HG03432 (cell line): Measurements from ENCODE around the gene CCDC137.
"Not testable (repeated sequence)": the region's sequence is repeated elsewhere in the genome, so short reads cannot be mapped to it uniquely, and the experiment has no call there.

ENCODE experiments used
- ATAC-seq: cut with Tn5 transposase; IDR thresholded peaks from one replicate; pipeline ENCODE4 v1.9.1; 2021; ENCODE audit warnings: mild to moderate bottlenecking, moderate library complexity; ENCODE audit not compliant: unreplicated experiment

Gene CCDC137

GRCh38 chr17:81650951-81651350 is 15.6 kb upstream of the CCDC137 start:
- ATAC-seq = no peak

GRCh38 chr17:81651692-81652091 is 14.8 kb upstream of the CCDC137 start:
- ATAC-seq = no peak

- no peak for ATAC-seq
Measured at GRCh38 chr17:81652906-81653771, 13.4 kb upstream of the CCDC137 start.

GRCh38 chr17:81655378-81656117 is 11.0 kb upstream of the CCDC137 start:
- ATAC-seq = no peak

GRCh38 chr17:81656118-81656743 is 10.3 kb upstream of the CCDC137 start, which contains the start of gene PDE6G:
Gene PDE6G (minus strand): TSS chr17:81656542. CDS start chr17:81653305, 3,237 bp downstream.
- no peak for ATAC-seq

- ATAC-seq = no peak
Measured at GRCh38 chr17:81656835-81657234, 9.7 kb upstream of the CCDC137 start.

GRCh38 chr17:81659038-81659437 is 7.5 kb upstream of the CCDC137 start:
- no peak for ATAC-seq

GRCh38 chr17:81660441-81660840 is 6.1 kb upstream of the CCDC137 start:
- ATAC-seq = no peak

GRCh38 chr17:81662002-81662401 is 4.5 kb upstream of the CCDC137 start:
- ATAC-seq = no peak

- ATAC-seq = no peak
Measured at GRCh38 chr17:81664051-81664470, 2.5 kb upstream of the CCDC137 start.

- peak; percentile 7 for ATAC-seq
Measured at GRCh38 chr17:81665205-81666091, 1.1 kb upstream of the CCDC137 start.

- no peak for ATAC-seq
Measured at GRCh38 chr17:81666092-81666341, 520 bp upstream of the CCDC137 start.

GRCh38 chr17:81667754-81668153 is 1.2 kb downstream of the CCDC137 start:
- no peak for ATAC-seq

GRCh38 chr17:81672504-81672903 is 6.0 kb downstream of the CCDC137 start:
- ATAC-seq = no peak

GRCh38 chr17:81672954-81673353 is 6.4 kb downstream of the CCDC137 start:
- ATAC-seq = no peak

GRCh38 chr17:81673561-81674258 is 7.2 kb downstream of the CCDC137 start:
- ATAC-seq = no peak

- ATAC-seq = not testable (repeated sequence)
Measured at GRCh38 chr17:81675515-81676221, 9.1 kb downstream of the CCDC137 start.

- ATAC-seq = no peak
Measured at GRCh38 chr17:81676906-81677305, 10.4 kb downstream of the CCDC137 start.

GRCh38 chr17:81680150-81680549 is 13.6 kb downstream of the CCDC137 start:
- no peak for ATAC-seq

GRCh38 chr17:81681672-81682071 is 15.1 kb downstream of the CCDC137 start:
- no peak for ATAC-seq
